Stimulated activated CD4-positive, alpha-beta T cell treated with anti-CD3 and anti-CD28 coated beads, Interleukin-2, amount 100 ng/mL, for 4 hours (primary cell): Measurements from ENCODE around the gene OR51S1.
"Not testable (repeated sequence)": the region's sequence is repeated elsewhere in the genome, so short reads cannot be mapped to it uniquely, and the experiment has no call there.

Source experiments
- DNase-seq: peaks from one replicate; pipeline ENCODE4 v3.0.0-alpha.2; 2020; ENCODE audit warnings: low read depth

Gene OR51S1

DNA sequence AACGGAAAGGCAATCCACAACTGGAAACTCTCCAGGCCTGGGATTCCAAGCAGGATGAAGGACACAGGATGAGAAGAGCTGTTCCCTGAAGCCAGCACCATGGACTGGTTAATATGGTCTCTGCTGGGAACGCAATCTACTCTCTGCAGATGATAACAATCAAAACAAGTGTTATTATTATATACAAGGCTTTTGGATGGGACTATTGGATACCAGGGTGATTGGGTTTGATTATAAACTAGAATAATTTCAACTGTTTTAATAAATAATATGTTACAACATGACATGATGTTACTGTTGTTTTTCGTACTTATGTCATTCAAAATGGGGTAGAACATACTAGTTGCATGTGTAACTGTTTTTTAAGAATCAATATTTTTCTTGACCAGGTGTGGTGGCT, 44.7 kb downstream of the OR51S1 start, which contains the start of gene OR52R1:
TSS of gene OR52R1 (minus strand) at position 101 of the 400 bp plus-strand sequence. CDS start at position 101, 0 bp downstream.
- DNase-seq: no peak

DNA sequence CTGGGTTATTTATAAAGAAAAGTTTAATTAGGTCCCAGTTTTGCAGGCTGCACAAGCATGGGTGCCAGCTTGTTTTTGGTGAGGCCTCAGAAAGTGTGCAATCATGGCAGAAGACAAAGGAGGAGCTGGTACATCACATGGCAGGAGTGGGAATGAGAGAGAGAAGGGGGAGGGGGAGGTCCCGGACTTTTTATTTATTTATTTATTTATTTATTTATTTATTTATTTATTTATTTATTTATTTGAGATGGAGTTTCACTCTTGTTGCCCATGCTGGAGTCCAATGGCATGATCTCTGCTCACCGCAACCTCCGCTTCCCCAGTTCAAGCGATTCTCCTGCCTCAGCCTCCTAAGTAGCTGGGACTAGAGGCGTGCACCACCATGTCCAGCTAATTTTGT, 47.7 kb downstream of the OR51S1 start:
- DNase-seq: not testable (repeated sequence)

DNA sequence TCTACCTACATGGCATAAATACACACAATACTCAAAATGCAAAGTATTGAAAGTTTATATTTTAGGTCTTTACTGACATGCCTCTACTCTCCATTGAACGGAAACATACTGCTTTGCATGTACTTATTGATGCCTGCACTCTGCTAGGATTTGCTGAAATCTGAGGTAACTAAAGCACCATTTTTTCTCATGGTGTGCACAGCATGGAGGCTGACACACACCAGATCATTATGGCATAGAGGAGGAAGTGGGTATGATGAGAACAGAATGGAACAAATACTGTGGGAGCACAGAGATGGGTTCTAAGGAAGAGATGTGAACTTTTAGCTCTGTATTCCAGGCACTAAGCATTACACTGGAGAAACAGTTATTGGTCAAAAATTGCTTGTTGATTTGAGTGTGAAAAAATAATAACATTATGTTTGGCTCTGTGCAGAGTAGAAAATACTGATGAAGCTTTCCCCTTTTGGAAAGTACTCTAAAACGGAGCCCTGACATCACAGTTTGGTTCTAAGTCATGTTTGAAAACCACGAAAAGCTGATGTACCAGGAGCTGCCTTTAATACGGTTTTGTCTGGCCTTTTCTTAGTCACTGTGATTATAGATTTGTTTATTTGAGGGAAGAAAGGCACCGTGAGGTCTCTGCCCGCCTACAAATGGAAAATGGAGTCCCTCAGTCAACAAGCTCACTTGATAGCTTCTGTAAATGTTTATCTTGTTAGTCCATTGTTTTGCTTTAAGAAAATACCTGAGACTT, 50.4 kb downstream of the OR51S1 start:
- no peak for DNase-seq
